DMS114 treated with DMSO at 0.1 percent for 48 hours (cell line): ENCODE data around the gene PRR20G.
"Not testable (repeated sequence)": the region's sequence is repeated elsewhere in the genome, so short reads cannot be mapped to it uniquely, and the experiment has no call there.

Experiments used
- DNase-seq: peaks from one replicate; lab custom pipeline; 2025; ENCODE audit not compliant: unreplicated experiment; lab: John Stamatoyannopoulos, UW

Gene PRR20G

DNA sequence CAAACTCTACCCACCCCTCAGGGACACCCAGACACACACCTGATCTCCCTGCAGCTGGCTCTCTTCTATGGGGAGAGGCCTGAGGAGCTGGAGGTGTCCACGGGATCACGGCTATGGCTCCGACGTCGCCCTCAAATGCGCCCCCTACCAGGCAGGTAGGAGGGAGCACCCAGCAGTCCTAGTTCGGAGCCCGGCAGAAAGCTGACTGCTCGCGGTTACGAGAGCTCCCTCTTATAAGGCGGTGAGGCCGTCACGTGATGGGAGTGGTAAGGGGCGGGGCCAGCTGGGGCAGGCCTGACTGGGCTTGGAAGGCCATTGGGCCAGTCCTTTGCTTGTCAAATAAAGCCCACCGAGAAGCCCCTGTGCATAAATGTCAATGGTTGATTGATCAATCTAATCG is at the start of gene PRR20G:
TSS of gene PRR20G (minus strand) at position 207 of the 400 bp plus-strand sequence. CDS start 681 bp downstream, outside the sequence.
- DNase-seq = no peak

DNA sequence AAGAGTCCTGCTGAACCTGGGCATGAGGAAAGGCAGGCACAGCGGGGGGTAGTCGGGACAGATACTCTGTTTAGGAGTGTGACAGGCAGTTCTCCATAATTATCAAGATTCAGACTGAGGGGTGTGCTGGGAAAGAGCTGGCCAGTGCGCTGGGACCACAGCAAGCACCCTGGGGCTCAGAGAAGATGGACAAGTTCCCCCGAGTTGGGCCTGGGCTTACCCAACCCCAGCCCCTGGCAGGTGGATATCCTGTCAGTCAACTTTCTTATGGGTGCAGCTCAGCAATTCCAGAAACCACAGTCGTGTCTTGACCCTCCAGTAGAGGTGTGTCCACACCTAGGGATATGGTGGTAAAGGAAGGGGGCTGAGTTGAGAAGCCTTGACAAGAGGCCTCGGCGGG is 49.2 kb upstream of the PRR20G start:
- DNase-seq = no peak

GRCh38 chr3:127336101-127336500 is 48.3 kb upstream of the PRR20G start:
- no peak for DNase-seq

GRCh38 chr3:127330385-127330784 is 42.5 kb upstream of the PRR20G start:
- no peak for DNase-seq

DNA sequence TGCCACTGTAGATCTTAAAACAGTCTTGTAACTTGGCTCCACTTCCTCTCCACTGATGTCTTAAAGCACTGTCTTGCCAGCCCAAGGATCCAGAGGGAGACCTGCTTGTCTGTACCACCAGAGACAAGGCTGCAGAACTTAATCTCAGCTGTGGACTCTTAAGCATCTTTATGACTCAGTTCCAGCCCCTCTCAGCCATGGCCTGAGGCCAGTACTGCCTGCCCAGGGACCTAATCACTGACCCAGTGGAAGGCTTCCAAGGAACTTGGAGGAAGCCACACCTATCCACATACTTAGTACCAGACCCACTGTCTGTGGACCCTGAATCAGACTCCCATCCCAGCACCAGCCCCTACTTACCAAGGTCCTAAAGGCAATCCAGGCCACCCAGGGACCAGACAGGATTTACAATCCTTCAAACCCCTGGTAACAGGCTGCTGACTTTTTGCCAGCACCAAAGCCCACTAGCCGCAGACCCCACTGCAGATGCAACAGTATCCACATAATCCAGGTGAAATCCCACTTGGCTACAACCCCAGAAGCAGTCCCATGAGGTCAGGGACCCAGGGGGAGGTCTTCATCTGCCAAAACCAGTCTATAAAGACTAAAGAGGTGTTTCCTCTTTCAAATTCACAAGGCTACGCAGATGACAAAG is 41.9 kb upstream of the PRR20G start:
- no peak for DNase-seq

DNA sequence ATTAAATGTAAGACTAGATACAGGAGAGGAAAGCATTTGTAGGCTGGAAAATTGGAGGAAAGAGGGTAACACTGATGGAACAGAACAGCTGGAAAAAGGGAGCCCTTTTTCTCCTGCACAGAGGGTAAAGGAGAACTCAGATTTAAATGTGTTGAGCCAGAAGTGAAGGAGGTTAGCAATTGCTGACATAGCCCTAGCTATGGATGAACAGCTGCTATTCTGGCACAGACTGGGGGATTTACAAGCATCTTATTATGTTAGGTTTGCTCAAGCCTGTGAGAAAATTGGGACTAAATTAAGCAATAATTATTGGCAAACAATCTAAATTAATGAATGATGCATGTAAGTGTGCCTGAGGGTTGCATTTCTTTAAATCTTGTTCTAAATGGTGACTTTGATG is 40.6 kb upstream of the PRR20G start:
- no peak for DNase-seq

DNA sequence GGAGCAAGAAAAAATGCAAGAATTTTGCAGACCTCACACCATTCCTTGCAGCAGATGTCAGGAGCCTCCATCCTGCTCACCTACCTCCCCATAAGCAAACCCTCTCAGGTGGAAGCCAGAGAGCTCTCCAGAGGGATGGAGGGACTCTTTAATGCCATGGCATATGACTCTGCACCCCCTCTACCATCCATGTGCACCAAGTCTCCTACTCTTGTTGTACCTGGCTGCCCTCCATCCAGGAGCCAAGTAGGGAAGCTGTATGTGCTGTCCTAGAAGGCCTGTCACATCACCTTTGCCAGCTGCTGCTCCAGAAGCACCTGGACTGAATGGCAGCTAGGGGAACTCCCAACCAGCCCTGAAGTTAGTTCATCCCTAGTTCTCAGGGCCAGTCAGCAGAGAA is 38.5 kb upstream of the PRR20G start:
- DNase-seq = no peak

GRCh38 chr3:127325629-127325961 is 37.7 kb upstream of the PRR20G start:
- no peak for DNase-seq

DNA sequence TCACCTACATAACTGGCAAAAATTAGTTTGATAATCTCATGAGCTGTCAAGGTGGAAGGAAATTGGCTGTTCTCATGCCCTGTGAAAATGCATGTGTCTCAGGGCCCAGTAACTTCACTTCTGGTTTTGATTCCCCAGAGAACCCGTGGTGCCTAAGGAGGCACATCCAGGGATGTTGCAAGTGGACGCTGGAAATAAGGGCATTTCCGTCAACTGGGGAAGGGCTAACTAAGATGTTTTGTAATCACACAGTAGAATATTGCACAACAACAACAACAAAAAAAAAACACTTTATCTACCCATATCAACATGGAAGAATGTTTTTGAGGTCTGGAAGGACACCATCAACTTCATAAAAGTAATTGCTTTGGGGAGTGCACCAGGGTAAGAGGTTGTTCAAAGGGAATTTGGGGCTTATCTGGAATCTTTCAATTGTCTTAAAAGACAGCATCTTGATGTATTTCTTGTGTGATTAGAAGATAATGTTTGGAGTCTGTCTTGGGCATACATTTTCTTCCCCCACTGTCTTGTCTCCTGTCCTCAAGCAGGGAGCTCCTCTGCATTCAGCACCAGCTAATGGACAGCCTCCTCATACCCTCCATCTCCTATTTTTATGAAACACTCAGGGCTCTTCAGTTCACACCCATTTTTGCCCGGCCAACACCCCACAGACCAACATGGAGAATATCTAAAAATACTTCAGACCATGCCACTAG is 37.2 kb upstream of the PRR20G start:
- no peak for DNase-seq

GRCh38 chr3:127324076-127324475 is 36.2 kb upstream of the PRR20G start:
- no peak for DNase-seq

GRCh38 chr3:127323581-127323980 is 35.7 kb upstream of the PRR20G start:
- DNase-seq = no peak

DNA sequence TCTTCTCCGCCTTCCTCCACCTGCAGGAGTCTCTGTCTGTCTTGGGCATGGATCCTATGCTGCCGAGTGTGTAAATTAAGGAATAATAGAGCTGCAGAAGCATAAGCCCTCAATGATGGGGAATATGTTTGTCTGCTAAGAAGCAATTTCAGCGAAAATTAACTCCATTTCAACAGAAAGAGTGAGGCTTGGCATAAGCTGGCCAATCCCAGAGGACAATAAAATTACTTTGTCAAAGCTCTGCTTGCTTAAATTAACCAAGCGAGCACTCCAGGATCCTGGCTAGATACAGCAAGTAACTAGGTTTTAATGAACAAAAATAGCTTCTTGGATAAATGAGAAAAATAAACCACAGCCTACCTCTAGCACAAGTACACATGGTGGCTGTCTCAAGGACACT is 33.5 kb upstream of the PRR20G start:
- DNase-seq = no peak

DNA sequence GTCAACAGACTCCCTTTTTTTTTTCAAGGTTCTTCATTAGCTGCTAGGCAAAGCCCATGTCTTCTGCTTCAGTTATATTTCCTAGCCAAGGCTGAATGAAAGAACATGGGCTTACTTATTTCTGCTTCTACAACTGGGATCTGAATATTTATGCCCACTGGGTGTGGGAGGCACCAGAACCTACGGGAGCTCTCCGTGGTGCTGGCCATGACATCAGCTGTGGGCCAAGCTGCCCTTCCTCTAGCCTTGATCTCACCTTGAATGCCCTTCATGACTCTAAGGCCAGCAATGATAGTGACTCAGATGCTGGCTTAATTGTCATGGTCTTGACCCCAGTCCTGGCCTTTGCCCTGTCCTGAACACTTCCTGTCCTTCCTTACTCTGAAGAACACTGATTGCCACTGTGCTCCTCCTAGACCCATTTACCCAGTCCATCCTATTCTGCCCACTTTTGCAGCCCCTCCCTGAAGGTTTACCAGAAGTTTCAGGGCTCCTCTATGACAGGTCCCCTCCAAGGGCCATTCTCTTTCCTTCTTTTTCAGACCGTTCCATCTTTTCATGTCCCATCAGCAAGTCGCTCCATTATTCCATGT is 32.8 kb upstream of the PRR20G start:
- DNase-seq = no peak

DNA sequence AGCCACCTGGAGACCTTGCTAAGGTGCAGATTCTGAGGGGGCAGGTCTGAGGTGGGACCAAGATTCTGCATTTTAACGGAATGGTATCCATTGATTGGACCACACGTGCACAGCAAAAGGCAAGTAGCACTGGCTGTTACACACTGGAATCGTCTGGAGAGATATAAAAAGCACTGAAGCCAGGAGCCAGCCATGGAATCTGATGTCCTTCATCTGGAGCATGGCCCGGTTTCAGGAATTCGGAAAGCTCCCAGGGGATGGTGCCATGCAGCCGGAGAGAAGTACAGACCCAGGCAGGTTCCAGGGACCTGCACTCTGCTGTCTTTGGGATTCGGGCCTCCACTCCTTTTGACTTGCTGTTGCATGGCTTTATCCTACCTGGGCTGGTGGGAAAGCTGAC is 28.8 kb upstream of the PRR20G start:
- DNase-seq = no peak

GRCh38 chr3:127312818-127313217 is 25.0 kb upstream of the PRR20G start:
- DNase-seq = no peak

- DNase-seq = not testable (repeated sequence)
Observed at GRCh38 chr3:127308821-127309220, 21.0 kb upstream of the PRR20G start.

DNA sequence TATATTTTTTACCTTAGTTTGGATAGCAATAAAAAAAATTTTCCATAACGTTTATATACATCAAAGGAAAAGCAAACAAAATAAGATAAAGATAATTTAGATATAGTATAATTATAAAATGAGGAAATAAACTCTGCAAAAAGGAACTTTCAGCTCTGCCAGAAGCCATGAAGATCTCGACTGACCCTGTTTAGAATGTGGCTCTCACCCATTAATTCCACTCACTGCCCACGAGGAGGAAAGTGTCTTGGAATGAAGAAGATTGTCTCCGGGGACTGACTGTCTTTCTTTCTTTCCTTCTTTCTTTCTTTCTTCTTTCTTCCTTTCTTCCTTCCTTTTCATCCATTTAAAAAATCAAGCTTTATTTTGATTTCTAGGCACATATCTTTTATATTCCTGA is 20.1 kb upstream of the PRR20G start:
- DNase-seq = no peak

DNA sequence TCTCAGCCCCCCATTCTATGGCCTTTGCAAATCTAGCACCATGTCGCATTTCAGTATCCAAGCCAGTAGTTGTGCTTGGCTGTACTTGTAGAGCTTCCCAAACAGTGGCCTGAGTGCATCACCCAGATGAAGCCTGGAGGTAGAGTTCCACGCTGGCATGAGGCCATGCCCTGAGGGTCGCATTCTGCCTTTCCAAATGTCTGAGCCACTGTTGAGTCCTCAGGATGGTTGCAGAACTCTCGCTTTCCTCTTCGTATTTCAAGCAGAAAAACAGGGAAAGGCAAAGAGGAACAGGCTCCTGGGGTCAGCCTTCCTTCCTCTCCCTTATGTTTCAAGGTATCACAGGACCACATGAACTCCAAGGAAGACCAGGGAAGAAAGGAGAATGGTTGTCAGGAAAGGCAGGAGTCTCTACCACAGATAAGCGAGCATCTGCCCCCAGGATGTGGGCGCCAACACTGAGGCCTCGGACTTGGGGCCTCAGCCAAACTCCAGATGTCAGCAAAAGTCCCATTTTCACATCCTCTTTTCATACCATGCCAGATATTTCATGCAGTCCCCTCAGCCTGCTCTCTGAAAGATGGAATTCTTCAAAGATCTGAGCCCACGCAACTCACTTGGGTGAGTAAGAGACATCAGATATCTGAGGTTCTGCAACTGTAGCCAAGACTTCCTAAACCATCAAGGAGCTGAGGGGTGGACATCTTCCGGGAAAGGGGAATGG is 19.4 kb upstream of the PRR20G start:
- DNase-seq = no peak

DNA sequence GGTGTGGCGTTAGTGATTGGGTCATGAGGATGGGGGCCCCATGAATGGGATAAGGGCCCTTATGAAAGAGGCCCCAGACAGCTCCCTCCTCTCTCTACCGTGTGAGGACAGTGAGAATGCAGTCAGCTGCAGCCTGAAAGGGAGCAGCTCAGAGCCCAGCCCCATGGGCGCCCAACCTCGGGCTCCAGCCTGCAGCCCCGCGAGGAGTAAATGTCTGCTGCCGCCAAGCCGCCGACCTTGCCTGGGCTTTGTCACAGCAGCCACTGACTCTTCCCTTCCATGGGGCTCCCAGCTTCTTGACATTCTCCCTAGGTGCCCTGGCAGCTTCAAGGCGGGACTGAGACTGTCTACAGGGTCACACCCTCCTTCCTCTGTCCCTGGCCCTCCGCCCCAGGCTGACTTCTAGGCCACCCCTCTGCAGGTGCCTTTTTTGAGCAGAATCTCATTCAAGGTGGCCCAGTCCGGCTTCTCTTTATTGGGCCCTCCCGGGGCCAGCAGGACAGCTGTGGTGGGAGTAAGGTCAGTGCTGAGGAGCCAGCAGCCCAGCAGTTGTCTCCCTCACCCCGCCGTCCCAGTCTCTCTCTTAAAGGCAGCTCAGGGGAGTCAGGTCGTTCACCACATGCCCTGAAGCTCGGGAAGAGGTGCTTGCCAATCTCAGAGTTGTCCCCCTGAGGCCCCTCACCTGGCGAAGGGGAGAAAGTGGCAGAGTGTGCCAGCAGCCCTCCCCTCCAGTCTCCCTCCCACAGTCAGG is 18.7 kb upstream of the PRR20G start:
- DNase-seq = no peak

- no peak for DNase-seq
Observed at GRCh38 chr3:127305499-127306060, 17.7 kb upstream of the PRR20G start.
